Measurements from ENCODE around the gene BBS9. TPM values are rescaled to one million over a fixed set of nuclear protein-coding genes. Genes with fewer than 3 reads are reported as not detected.
"Not testable (repeated sequence)": the region's sequence is repeated elsewhere in the genome, so short reads cannot be mapped to it uniquely, and the experiment has no call there.

Gene BBS9
- total RNA-seq, 1 donor from 2014 or later = 8.8 TPM

- ATAC-seq = no peak
Observed at GRCh38 chr7:33446551-33446950, 317.2 kb downstream of the BBS9 start.

DNA sequence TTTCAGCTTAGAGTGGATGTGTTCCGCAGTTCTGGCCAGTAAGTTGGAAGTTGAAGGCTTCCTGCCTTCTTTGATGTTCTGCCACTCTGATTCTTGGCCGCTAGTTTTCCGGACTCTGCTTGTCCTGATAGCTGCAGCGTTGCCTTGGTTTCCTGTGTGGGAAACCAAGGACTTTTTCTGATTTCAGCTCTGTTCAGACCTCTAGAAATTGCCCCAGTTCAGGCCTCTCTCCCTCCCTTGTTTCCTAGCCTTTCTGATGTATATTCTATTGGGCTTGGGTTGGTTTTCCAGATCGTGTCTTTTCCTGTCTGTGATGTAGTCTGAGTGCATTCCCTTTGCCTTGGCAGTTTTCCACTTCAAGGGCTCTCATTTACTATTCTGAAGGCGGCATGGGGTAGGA lies 318.7 kb downstream of the BBS9 start:
- ATAC-seq = no peak

- no peak for ATAC-seq
Observed at GRCh38 chr7:33449847-33450246, 320.5 kb downstream of the BBS9 start.

- ATAC-seq = no peak
Observed at GRCh38 chr7:33452805-33453502, 323.6 kb downstream of the BBS9 start.

- no peak for ATAC-seq
Observed at GRCh38 chr7:33457039-33457438, 327.7 kb downstream of the BBS9 start.

DNA sequence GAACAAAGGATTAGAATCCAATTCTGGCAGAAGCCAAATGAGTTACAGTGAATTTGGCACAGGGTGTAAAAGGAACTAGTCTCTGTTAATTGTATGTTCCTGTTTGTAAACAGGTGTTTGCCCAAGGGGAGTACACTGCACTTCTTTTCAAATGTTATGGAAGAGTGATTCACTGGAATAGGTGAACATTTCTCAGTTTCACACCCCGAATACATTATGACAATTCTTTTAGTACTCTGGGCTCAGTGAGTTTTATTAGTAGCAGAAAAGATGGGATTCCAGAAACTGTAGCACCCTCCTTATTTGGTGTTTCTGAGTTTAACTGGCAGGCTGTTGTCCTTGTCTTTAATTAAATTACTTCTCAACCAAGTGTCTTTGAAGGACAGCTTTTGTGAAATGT lies 329.2 kb downstream of the BBS9 start:
- no peak for ATAC-seq

DNA sequence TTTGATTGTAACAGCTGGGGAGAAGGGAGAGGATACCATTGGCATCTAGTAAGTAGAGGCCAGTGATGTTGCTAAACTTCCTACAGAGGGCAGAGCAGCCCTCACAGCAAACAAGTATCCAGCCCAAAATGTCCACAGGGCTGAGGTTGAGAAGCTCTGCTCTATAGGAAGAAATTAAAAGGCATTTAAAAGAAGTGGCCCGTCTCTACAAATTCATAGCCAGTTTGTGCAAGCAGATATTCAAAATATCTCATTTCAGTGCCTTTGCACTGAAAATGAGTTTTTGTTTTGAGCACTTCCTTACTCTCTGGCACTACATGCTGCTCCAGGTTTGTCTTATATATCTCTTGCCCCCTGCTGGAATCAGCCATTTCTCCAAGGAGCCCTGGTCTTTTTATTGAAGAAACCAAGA lies 330.0 kb downstream of the BBS9 start:
- peak; percentile 63 for ATAC-seq

- no peak for ATAC-seq
Observed at GRCh38 chr7:33463131-33463530, 333.8 kb downstream of the BBS9 start.

- no peak for ATAC-seq
Observed at GRCh38 chr7:33466203-33466602, 336.8 kb downstream of the BBS9 start.

DNA sequence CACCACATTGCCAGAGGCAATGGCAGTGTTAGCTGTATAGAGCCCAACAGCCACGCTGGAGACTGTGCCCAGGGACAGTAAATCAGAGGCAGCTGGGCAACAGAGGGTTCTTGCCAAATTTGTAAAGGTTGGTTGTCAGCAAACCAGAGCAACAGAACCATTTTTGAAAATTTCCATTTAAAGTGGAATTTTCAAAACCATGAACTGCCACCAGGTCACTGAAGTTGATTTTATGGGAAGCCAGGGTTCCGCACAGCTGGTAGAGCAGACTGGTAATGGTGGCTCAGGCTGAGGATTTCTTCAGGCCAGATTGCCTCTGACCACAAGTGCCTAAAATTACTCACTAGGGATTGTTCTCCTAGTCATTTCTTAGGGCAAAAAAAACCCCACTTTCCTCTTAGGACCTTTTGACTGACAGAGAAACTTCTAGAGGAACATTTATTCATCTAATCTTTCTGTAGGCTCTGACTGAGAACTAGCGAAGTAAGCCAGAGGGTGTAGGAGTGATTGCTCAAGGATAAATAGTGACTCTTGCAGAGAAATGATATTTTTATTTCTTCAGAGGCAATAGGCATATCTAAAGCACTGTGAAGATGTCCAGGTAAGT lies 342.4 kb downstream of the BBS9 start:
- no peak for ATAC-seq

DNA sequence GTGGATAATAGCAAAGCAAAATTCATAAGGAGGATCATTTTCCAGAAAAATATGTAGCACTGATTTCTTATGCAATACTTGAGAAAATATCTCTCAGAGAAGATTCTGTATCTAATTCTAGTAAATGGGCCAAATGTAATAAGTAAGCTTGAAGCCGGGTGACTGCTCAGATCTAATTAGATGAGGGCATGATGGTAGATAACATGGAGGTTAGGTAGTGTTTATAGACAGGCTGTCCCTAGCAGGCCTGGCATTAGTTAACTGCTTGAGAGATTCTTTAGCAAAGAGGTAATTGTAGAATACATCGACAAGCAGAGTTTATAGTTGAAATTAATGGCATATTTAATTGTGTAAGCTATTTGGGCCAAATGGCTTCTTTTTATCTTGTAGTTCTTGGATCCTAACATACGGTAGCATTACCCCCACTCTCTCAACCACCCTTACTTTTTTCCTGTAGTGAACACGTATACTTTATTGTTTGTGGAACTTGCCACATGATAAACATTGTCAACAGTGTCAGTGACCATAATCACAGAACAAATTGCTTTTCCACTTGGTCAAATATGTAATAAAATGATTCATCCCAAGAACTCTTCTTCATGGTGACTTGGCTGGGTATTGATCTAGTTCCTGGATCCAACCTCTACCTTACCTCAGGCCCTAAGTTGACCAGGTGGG lies 343.1 kb downstream of the BBS9 start:
- ATAC-seq = no peak

GRCh38 chr7:33477719-33478480 lies 348.5 kb downstream of the BBS9 start:
- no peak for ATAC-seq

GRCh38 chr7:33484476-33484875 lies 355.1 kb downstream of the BBS9 start:
- ATAC-seq = not testable (repeated sequence)

DNA sequence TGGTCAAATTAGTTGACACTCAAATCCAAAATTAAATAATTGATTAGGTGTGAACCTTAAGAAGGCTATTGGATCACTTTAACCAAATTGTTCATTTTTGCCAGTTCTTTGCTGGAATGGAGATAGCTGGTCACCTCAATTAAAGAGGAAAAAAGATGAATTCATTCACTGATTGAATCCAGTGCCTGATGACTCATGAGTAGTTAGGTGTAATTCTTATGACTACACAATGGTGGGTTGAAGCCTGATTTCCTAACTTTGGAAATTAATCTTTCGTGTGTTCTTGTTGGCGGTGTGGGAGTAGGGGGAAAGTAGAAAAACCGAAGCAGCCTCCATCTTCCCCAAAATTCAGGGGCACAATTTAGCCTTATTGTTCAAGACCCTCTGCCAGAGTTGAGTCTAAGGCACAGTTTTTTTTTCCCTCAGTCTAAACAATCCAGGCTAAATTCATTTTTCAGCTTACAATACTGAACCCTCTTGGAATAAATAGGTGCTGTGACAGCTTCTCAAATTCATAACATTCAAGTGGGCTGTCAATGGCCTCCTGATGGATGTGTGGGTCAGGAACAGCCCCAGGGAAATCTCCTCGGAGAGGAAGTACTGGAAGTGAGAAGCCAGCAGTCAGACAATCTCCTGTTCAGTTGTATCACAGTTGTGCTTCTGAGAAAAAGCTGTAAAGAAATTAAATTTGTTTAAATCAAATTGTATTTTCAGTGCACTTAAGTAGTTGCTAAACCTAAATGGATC lies 356.6 kb downstream of the BBS9 start:
- no peak for ATAC-seq

DNA sequence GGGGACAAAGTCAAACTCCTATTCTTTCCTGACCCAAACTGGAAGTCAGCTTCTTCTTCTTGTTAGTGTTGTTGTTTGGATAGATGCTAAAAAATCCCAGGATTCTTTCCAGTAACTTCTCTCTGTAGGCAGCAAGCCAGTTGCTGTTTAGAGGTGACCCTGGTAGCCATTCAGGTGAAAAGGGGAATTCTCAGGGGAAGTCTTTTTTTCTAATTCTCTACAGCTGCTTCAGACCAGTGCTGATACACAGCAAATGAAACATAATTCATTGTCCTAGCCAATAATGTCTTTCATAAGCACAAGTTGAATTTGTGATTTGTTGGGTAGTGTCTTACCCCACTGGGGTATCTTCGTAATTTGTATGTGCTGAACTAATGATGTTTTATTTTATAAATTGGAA lies 357.3 kb downstream of the BBS9 start:
- no peak for ATAC-seq

DNA sequence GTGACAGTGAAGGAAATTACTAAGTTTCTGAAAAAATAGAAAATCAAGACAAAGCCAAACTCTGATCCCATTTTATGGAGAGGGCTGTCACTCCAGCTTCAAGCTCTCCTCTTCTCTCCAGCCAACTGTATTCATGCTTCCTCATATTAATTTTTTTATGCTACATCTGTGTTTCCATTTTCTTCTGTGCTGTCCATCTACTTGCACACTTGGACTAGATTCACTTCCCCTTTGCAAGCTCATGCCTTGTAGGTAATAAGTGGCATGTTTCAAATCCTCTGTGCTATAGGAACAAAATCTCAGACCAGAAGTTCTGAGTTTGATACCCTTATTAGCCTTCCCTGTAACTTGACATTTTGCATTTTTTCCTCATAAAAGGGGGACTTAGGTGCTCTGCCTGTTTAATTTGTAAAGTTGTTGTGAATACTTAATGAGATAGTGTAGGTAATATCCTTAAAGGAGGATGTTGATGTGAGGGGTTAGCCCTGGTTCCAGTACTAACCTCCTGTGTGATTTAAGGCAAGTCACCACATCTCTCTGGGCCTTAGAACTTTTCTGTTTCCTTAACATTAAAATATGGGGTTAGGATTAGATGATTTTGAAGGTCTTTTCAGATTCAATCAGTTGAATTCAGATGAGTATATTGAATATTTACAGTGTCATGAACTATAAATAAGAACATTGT lies 358.8 kb downstream of the BBS9 start:
- ATAC-seq = no peak

- ATAC-seq = no peak
Observed at GRCh38 chr7:33494474-33494873, 365.1 kb downstream of the BBS9 start.

DNA sequence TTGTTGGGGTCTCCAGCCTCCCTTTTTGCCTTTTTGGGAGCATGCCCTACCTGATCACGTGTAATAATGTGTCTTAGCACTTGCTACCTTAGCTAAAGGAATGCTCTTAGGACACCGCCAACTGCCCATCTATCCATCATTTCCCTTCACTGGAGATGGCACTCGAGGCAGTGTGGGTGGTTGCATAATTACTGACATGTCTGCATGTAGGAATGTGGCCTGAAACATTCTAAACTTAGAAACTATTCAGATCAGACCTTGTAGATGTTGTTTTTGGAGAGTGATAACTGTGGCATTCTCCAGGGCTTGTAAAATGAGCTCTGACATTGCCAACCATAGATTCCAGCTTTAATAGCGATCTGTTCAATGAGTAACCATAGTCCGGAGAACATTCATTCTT lies 365.8 kb downstream of the BBS9 start:
- no peak for ATAC-seq

GRCh38 chr7:33497051-33497450 lies 367.7 kb downstream of the BBS9 start:
- no peak for ATAC-seq

DNA sequence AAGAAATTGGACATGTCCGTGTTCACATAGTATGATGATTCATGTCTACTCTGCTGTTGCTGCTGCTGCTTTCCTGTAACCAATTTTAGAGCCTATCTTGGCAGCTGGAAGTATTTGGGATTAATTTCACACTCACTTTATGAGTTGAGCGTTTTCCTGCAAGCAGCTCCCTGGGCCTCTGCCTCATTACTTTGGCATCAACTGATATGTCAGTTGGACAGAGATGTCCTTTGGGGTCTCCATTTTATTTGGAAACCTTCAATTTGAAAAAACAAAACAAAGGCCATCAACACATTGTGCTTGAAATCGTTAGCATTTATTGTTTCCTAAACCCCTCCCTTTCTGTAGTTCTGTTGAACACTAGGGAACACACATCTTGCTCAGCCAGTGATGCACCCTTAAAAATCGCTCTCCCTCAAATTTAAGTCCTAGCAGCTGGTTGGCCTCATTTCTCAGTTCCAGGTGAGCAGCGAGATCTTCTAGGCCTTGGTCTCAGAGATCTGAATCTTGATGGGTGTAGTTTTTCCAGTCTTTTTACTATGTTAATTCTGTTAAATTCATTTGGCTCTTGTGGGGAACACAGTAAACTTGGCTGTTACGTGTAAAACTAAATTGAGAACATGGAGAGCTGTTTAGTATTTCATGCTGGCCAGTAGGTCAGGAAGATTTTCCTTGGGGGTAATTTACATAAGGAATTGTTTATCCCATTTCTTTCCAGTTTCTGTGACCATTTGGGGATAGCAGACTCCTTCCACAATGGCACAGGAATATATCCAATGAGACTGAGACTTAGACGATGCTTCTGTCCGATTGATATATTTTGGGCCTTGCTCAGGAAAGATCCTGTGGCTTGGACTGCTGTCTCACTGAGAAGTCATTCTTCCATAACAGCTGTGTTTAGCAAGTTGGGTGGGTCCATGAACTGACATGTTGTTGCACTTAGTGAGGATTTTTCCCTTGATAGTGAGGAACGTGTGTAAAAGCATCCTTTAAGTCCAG lies 371.6 kb downstream of the BBS9 start:
- ATAC-seq = no peak

- ATAC-seq = peak; percentile 52
Observed at GRCh38 chr7:33503014-33503413, 373.6 kb downstream of the BBS9 start.

Measured in esophagus mucosa (tissue), 1 donor.